GM21717 (cell line): ENCODE measurements around the gene TEX264.

Experiments used
- ATAC-seq: cut with Tn5 transposase; IDR thresholded peaks from one replicate; pipeline ENCODE4 v1.9.1; 2021; ENCODE audit warnings: mild to moderate bottlenecking, moderate library complexity; ENCODE audit not compliant: unreplicated experiment

TEX264 gene

GRCh38 chr3:51747840-51748239, 76.8 kb downstream of the TEX264 start:
- no peak for ATAC-seq

- no peak for ATAC-seq
Measured at GRCh38 chr3:51748327-51748726, 77.3 kb downstream of the TEX264 start.

GRCh38 chr3:51750878-51751277, 79.8 kb downstream of the TEX264 start:
- no peak for ATAC-seq

- no peak for ATAC-seq
Measured at GRCh38 chr3:51751287-51751686, 80.2 kb downstream of the TEX264 start.
